ELF-1 (cell line): ENCODE results near the gene ZNF335.
A peak's percentile ranks its signal among the peaks of the same experiment; 100 is the strongest.

Source experiments
- DNase-seq: peaks from one replicate; pipeline ENCODE4 v3.0.0-alpha.2; 2016; ENCODE audit warnings: low read depth, low spot score

ZNF335 gene, protein sequence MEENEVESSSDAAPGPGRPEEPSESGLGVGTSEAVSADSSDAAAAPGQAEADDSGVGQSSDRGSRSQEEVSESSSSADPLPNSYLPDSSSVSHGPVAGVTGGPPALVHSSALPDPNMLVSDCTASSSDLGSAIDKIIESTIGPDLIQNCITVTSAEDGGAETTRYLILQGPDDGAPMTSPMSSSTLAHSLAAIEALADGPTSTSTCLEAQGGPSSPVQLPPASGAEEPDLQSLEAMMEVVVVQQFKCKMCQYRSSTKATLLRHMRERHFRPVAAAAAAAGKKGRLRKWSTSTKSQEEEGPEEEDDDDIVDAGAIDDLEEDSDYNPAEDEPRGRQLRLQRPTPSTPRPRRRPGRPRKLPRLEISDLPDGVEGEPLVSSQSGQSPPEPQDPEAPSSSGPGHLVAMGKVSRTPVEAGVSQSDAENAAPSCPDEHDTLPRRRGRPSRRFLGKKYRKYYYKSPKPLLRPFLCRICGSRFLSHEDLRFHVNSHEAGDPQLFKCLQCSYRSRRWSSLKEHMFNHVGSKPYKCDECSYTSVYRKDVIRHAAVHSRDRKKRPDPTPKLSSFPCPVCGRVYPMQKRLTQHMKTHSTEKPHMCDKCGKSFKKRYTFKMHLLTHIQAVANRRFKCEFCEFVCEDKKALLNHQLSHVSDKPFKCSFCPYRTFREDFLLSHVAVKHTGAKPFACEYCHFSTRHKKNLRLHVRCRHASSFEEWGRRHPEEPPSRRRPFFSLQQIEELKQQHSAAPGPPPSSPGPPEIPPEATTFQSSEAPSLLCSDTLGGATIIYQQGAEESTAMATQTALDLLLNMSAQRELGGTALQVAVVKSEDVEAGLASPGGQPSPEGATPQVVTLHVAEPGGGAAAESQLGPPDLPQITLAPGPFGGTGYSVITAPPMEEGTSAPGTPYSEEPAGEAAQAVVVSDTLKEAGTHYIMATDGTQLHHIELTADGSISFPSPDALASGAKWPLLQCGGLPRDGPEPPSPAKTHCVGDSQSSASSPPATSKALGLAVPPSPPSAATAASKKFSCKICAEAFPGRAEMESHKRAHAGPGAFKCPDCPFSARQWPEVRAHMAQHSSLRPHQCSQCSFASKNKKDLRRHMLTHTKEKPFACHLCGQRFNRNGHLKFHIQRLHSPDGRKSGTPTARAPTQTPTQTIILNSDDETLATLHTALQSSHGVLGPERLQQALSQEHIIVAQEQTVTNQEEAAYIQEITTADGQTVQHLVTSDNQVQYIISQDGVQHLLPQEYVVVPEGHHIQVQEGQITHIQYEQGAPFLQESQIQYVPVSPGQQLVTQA (N-terminal part only)

DNA sequence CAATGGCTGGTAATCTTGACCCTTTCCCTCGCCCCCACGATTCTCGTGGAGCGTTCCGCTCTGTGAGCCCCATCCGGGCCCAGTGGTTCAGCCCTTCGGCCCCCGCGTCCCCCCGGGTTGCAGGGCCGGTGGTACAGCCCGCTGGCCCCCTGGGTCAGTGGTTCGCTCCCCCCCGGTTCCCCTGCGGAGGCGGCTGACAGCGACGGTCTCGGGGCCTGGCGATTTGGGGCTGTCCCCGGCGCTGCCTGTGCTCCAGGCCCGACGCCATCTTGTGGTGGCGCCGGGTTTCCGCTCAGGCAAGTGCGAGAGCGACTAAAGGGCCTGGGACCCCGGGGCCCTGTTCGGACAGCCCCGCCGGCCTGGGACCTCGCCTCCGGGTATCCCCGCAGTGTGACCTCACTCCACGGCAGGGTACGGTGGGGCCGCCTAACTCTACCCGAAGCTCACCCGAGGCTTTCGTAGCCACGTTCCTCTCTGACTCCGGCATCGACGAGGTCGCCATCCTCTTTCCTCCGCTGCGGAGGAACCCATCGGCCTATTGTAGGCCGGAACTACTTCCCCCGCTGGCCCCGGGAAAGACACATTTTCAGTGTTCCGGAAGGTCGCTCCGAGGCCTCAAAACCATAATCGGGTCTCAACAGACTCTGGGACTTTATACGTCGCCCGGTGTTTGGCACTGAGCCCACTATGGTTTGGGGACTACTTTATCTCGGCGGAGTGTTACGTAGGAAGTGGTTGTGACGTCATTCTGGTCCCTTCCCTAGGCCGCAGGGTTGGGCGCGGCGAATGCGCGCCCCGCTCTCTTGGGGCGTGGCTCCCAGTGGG lies at the start of gene ZNF335:
Gene ZNF335, minus strand, starts transcription at position 529 of the 825 bp plus-strand sequence. CDS start 793 bp downstream, outside the sequence.
- peak; percentile 99 for DNase-seq

DNA sequence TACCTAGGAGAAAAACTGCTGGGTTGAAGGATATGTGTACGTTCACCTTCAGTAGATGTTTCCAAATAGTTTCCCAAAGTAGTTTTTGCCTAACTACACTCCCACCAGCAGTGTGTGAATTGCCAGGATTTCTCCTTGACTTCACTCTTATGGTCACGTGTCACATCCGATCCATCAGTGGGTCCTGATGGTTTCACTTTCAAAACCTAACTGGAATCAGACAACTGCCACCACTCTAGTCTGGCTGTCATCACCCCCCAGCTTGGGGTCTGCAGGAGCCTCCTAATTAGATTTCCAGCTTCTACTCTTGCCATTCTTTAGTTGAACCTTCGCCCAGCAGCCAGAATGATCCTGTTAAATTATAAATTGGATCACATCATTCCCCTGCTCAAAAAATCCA lies 48.6 kb upstream of the ZNF335 start:
- no peak for DNase-seq

DNA sequence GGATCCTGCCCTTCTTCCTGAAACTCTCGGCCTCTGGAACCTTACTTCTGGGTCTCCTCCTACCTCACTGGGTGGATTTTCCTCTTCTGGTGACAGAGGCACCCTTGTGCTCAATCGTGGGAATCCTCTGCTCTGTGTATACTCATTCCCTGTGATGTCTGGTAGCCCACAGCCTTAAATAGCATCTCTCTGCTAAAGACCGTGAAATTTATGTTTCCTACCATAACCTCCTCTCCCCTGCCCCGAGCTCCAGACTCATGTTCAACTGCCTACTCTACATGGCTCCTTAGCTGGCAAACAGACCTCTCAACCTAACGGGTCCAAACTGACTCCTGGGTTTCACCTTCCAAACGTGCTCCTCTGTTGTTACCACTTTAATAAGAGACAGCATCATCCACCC lies 46.6 kb upstream of the ZNF335 start:
- no peak for DNase-seq

DNA sequence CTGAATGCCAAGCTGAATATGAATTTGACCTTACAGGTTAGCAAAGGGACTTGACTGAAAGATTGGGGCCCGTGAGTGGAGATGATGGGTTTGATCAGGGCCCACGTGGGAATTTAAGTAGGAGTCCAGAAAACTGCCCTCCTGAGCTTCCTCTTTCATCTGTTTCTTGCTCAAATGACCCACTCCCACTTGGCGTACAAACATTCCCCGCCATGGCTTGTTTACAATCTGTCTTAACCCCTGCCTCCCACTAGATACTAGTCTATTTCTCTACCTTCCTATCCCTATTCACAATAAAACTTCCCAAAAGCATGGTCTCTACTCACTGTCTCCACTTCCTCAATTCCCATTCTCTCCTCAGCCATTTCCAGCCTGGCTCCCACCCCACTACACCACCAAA lies 46.1 kb upstream of the ZNF335 start:
- DNase-seq = no peak

DNA sequence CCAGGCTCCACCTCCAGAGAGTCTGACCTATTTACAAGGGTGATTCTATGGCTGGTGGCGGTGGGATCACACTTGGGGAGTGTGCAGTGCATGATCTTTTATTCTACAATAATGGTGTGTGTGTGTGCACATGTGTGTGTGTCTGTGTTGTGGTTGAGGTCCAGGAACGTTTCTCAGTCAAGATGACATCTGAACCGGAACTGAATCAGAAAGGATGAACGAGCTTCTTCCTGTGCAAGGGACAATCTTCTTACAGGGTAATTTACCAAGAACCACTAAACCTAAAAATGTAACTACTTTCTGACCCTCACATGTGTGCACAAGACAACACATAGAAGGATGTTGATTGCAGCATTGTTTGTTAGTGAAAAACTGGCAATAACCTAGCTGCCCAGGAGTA lies 45.3 kb upstream of the ZNF335 start:
- no peak for DNase-seq

DNA sequence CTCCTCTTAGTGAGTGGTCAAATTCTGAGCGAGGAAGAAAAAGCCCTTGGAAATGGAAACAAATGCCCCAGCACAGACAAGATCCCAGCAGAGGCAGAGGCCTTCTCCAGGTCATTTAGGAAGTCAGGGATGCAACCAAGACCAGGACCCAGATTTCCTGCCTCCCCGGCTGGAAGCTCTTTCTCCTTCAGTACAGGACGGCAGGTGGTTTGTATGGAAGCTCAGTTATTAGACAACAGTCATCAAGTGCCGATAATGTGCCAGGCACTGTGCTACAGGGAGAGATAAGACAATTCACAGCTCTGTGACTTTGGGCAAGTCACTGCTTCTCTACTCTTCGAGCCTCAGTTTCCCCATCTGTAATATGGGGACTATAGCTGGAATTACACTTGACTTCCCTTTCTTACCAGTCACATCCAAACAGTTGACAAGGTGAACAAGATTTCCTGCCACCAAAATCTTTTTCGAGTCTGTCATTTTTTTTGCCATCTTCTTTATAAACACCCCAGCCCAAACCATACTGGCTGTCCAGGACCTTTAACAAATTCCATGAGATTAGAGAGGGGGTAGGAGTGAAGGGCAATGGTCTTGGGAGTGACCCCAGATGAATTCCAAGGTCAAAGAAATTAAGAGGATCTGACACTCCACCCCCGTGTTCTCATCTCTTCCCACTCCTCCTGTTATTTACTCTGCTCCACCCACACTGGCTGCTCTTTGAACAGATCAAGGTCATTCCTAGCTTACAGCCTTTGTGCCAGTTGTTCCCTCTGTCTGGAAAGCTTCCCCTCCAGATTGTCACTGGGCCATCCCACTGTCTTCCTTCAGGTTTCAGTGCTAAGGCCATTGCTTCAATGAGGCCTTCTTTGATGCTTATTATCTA lies 42.8 kb upstream of the ZNF335 start:
- no peak for DNase-seq

DNA sequence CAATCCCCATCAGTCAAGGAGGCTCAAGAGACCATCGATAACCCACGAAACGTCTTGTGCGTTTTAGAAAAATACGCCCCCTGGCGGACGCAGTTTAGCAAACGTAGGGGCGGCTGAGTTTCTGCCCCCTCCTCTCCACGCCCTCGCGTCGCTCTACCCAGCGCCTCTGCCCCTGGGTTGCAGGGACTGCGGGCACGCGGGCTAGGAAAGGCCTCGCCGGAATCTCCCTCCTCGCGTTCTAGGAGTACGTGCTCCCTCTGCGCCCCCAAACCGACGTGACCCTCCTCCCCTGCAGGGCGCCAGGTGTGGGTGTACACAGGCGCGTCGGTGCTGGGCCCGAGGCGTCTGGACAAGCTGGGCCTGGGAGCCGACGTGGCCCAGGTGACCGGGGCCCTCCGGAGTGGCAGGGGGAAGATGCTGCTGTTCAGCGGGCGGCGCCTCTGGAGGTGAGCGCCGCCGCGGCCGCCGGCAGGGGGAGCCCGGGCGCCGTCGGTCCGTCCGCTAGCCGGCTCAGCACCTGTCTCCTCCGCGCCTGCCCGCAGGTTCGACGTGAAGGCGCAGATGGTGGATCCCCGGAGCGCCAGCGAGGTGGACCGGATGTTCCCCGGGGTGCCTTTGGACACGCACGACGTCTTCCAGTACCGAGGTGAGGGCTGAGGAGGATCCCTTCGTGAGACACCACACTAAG lies 42.0 kb upstream of the ZNF335 start:
- peak; percentile 93 for DNase-seq

DNA sequence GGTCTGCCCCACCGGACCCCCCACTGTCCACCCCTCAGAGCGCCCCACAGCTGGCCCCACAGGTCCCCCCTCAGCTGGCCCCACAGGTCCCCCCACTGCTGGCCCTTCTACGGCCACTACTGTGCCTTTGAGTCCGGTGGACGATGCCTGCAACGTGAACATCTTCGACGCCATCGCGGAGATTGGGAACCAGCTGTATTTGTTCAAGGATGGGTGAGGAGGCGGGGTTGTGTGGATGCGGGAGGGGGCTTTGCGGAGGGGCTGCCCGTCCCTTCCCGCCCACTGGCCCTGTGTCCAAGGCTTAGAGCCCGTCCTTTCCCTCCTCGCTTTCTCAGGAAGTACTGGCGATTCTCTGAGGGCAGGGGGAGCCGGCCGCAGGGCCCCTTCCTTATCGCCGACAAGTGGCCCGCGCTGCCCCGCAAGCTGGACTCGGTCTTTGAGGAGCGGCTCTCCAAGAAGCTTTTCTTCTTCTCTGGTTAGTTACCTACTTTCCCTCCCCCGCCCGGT lies 41.4 kb upstream of the ZNF335 start:
- DNase-seq = no peak

DNA sequence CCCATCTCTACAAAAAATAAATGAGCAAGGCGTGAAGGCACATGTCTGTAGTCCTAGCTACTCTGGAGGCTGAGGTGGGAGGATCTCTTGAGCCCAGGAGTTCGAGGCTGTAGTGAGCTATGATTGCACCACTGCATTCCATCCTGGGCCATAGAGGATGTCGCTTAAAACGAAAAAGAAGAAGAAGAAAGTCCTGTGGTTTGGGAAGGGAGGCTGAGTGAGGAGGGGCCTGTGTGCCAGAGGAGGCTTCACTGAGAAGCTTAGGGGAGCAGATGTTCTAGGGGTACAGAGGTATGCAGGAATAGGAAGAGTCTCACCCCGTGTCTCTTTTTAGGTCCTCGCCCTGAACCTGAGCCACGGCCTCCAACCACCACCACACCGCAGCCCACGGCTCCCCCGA lies 40.9 kb upstream of the ZNF335 start:
- no peak for DNase-seq

DNA sequence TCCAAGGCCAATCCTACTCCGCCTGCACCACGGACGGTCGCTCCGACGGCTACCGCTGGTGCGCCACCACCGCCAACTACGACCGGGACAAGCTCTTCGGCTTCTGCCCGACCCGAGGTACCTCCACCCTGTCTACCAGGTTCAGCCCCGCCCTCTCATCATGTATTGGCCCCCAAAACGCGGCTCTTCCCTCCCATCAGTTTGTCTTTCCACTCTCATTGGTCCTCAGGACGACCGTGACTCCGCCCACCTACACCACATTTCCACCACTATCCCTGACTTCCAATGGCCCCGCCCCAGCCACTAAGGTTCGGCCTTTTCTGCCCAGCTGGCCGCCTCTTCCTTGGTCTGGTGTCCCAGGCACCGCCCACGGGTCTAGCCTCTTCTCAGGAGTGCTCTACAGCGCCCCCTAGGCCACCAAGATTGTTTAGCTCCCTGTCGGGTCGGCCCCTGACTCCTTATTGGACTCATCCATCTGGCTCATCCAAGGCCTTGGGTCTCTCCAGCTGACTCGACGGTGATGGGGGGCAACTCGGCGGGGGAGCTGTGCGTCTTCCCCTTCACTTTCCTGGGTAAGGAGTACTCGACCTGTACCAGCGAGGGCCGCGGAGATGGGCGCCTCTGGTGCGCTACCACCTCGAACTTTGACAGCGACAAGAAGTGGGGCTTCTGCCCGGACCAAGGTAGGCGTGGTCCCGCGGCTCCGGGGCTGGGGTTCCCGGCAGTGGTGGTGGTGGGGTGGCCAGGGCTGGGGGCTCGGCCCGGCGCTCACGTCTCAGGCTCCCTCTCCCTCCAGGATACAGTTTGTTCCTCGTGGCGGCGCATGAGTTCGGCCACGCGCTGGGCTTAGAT lies 39.9 kb upstream of the ZNF335 start:
- DNase-seq = peak; percentile 99

DNA sequence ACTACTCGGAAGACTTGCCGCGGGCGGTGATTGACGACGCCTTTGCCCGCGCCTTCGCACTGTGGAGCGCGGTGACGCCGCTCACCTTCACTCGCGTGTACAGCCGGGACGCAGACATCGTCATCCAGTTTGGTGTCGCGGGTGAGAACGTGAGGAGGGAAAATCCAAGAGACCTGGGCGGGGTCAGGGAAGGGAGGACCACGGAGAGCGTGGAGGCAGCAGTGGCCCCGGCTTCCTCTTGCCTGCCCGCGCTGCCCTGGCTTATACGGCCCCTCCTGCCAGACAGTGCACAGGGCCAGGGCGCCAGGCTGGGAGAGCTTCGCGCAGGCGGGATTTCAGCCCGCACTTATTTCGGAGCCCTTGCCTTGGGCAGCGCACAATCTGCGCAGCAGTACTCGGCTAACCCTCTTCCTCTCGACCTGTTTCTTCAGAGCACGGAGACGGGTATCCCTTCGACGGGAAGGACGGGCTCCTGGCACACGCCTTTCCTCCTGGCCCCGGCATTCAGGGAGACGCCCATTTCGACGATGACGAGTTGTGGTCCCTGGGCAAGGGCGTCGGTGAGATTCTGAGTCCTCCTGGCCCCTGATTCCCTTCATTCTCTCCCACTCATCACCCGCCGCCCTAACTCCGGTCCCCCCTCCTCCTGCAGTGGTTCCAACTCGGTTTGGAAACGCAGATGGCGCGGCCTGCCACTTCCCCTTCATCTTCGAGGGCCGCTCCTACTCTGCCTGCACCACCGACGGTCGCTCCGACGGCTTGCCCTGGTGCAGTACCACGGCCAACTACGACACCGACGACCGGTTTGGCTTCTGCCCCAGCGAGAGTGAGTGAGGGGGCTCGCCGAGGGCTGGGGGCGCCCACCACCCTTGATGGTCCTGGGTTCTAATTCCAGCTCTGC lies 38.7 kb upstream of the ZNF335 start:
- DNase-seq = no peak

DNA sequence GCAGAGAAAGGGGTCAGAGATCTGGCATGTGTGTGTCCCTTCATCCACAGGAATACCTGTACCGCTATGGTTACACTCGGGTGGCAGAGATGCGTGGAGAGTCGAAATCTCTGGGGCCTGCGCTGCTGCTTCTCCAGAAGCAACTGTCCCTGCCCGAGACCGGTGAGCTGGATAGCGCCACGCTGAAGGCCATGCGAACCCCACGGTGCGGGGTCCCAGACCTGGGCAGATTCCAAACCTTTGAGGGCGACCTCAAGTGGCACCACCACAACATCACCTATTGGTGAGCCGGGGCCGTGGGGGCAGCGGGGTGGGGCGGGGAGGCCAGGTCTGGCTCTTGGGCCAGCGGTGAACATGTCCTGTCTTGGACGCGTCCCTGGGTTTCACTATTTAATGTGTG lies 37.8 kb upstream of the ZNF335 start:
- DNase-seq = no peak

DNA sequence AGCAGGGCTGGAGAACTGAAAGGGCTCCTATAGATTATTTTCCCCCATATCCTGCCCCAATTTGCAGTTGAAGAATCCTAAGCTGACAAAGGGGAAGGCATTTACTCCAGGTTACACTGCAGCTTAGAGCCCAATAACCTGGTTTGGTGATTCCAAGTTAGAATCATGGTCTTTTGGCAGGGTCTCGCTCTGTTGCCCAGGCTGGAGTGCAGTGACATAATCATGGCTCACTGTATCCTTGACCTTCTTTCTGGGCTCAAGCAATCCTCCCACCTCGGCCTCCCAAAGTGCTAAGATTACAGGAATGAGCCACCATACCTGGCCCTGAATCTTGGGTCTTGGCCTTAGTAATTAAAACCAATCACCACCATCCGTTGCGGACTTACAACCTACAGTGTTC lies 35.7 kb upstream of the ZNF335 start:
- no peak for DNase-seq

DNA sequence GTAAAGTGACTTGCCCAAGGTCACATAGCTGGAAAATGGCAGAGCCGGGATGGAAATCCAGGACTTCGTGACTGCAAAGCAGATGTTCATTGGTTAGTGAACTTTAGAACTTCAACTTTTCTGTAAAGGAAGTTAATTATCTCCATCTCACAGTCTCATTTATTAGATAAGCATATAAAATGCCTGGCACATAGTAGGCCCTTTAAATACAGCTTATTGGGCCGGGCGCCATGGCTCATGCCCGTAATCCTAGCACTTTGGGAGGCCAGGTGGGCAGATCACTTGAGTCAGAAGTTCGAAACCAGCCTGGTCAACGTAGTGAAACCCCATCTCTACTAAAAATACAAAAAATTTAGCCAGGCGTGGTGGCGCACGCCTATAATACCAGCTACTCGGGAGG lies 35.0 kb upstream of the ZNF335 start:
- DNase-seq = no peak

DNA sequence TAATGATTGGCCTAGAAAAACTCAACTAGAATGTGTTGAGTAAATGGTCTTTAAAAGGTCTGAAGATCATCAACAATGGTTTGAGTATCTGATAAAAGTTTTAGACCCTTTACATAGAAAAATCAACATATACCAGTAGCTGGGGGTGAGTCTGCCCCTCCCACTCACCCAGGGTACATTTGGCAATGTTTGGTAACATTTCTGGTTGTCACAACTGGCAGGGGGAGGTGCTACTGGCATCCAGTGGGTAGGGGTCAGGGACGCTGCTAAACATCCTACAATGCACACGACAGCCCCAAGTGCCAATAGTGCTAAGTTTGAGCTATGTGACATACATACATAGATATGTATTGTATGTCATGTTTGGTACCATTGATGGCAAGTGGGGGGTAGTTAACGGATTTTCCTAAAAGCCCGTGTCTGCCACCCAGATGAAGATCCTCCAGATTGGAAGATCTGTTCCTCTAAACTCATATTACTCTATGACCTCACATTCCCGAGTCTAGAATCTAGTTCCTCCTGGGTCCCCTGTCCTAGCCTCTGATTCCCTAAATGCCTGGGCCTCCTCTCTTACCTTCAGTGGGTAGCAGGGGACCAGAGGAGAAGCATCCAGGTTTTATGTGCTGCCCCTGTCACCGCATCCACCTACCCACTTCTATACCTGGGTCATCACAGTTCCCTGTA lies 34.2 kb upstream of the ZNF335 start:
- no peak for DNase-seq

DNA sequence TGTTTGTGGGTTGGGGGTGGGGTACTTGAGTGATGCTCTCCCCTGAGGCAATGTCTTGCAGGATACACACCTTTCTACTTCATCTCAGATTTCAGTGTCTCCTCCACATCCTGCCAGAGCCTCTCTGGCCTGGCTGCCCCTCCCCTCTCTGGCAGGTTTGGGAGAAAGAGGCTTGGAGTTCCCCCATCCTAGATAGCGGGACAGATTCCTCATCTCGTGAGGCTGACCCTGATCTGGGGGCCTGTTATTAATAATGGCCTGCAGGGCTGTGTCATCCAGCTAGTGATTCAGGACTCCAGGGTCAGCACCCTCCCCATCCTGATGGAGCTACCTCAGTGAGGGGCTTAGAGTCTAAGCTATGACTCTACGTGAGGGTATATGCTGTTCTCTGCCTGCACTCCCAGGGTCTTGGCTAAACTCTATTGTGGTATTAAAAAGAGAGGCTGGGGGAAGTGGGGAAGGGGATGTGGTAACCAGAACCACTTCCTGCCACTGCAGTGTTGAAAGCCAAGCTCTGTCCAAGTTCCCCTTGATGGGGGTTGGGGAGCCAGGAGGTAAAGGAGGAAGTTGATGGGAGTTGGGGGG lies 33.0 kb upstream of the ZNF335 start:
- peak; percentile 83 for DNase-seq
